ENCODE measurements around the gene DUOX2. TPM values are rescaled to one million over a fixed set of nuclear protein-coding genes. Genes with fewer than 3 reads are reported as not detected.

DUOX2 gene
- total and polyA plus RNA-seq, 4 donors = 1.0 to 3.8 (median 2.1) TPM

- Histone ChIP-seq H3K36me3 (ENCODE audit: control insufficient read depth in 4 of 4, insufficient read depth in 4 of 4, low read length in 4 of 4) (peaks cover 0 to 30% (median 0%) of the 10 kb centered on the region in 4 donors), H3K4me1 (ENCODE audit: control insufficient read depth in 5 of 5, insufficient read depth in 5 of 5, low read length in 5 of 5) (peaks cover 0 to 8% (median 0%) of the 10 kb centered on the region in 5 donors), H3K27me3 (ENCODE audit: control insufficient read depth in 3 of 3, insufficient read depth in 3 of 3, low read length in 2 of 3) (peaks cover 0 to 2% (median 0%) of the 10 kb centered on the region in 3 donors), H3K27ac (ENCODE audit: low read depth in 1 of 2, low read length in 1 of 2) (no peak overlapping the region), H3K9ac (ENCODE audit: insufficient read depth in 1 of 2, low read length in 2 of 2) (no peak overlapping the region), H3K9me3 (ENCODE audit: control insufficient read depth in 4 of 4, insufficient read depth in 3 of 4, low read length in 3 of 4) (no peaks in the 10 kb centered on the region), H3K4me3 (no peak overlapping the region)
- WGBS, 2 donors = 93 to 95% methylated on average over 7 of the region's 7 CpGs
- ATAC-seq (ENCODE audit: insufficient read depth, low FRiP score) (no peak), DNase-seq (no peak)
- TF ChIP-seq, protein P1, sequence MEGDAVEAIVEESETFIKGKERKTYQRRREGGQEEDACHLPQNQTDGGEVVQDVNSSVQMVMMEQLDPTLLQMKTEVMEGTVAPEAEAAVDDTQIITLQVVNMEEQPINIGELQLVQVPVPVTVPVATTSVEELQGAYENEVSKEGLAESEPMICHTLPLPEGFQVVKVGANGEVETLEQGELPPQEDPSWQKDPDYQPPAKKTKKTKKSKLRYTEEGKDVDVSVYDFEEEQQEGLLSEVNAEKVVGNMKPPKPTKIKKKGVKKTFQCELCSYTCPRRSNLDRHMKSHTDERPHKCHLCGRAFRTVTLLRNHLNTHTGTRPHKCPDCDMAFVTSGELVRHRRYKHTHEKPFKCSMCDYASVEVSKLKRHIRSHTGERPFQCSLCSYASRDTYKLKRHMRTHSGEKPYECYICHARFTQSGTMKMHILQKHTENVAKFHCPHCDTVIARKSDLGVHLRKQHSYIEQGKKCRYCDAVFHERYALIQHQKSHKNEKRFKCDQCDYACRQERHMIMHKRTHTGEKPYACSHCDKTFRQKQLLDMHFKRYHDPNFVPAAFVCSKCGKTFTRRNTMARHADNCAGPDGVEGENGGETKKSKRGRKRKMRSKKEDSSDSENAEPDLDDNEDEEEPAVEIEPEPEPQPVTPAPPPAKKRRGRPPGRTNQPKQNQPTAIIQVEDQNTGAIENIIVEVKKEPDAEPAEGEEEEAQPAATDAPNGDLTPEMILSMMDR (IDR thresholded peaks at IDR 0.05; ENCODE audit: control extremely low read depth, extremely low read depth) = no peak
Measured at GRCh38 chr15:45147606-45148005, 33.6 kb upstream of the DUOX2 start.

DNA sequence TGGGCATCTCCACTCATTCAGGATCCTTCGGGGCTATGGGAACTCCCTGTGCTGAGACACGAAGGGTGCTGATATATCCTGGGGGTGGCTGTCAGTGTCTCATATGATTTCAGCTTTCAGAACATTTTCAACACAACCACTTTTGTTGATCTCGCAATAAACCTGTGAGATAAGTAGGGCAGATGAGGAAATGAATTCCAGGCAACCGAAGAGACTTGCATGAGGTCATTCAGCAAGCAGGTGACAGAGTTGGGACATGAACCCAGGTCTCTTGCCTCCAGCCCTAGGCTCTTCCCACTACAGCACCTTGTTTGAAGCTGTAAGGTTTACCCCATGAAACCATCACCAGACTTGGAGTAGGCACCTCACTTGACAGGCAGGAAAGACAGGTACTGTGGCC is 32.4 kb upstream of the DUOX2 start:
- Histone ChIP-seq H3K9me3 (ENCODE audit: control insufficient read depth in 4 of 4, insufficient read depth in 3 of 4, low read length in 3 of 4) (no peaks in the 10 kb centered on the region), H3K27ac (ENCODE audit: low read depth in 1 of 2, low read length in 1 of 2) (no peak overlapping the region), H3K36me3 (ENCODE audit: control insufficient read depth in 4 of 4, insufficient read depth in 4 of 4, low read length in 4 of 4) (peaks cover 0 to 18% (median 0%) of the 10 kb centered on the region in 4 donors), H3K9ac (ENCODE audit: insufficient read depth in 1 of 2, low read length in 2 of 2) (no peak overlapping the region), H3K4me3 (no peak overlapping the region), H3K4me1 (ENCODE audit: control insufficient read depth in 5 of 5, insufficient read depth in 5 of 5, low read length in 5 of 5) (peaks cover 0 to 8% (median 0%) of the 10 kb centered on the region in 5 donors), H3K27me3 (ENCODE audit: control insufficient read depth in 3 of 3, insufficient read depth in 3 of 3, low read length in 2 of 3) (peaks cover 0 to 2% (median 0%) of the 10 kb centered on the region in 3 donors)
- ATAC-seq (ENCODE audit: insufficient read depth, low FRiP score) (peak; percentile 32), DNase-seq (no peak)
- whole genome bisulfite sequencing, 2 donors = 65 to 71% methylated on average over 4 of the region's 4 CpGs
- TF ChIP-seq, protein P1 (IDR thresholded peaks at IDR 0.05; ENCODE audit: control extremely low read depth, extremely low read depth) = no peak

- H3K9ac ChIP-seq (ENCODE audit: insufficient read depth in 1 of 2, low read length in 2 of 2) = no peak overlapping the region
- TF ChIP-seq, protein P1 (IDR thresholded peaks at IDR 0.05; ENCODE audit: control extremely low read depth, extremely low read depth) = no peak
- no peak overlapping the region for H3K27ac ChIP-seq (ENCODE audit: low read depth in 1 of 2, low read length in 1 of 2)
- DNase-seq = no peak
- no peak for ATAC-seq (ENCODE audit: insufficient read depth, low FRiP score)
- H3K36me3 ChIP-seq (ENCODE audit: control insufficient read depth in 4 of 4, insufficient read depth in 4 of 4, low read length in 4 of 4) = peaks cover 0 to 13% (median 0%) of the 10 kb centered on the region in 4 donors
- 84 to 90% methylated on average over 9 of the region's 9 CpGs for WGBS, 2 donors
- H3K4me3 ChIP-seq = no peak overlapping the region
- H3K9me3 ChIP-seq (ENCODE audit: control insufficient read depth in 4 of 4, insufficient read depth in 3 of 4, low read length in 3 of 4) = no peaks in the 10 kb centered on the region
- peaks cover 0 to 8% (median 0%) of the 10 kb centered on the region in 5 donors for H3K4me1 ChIP-seq (ENCODE audit: control insufficient read depth in 5 of 5, insufficient read depth in 5 of 5, low read length in 5 of 5)
- peaks cover 0 to 2% (median 0%) of the 10 kb centered on the region in 3 donors for H3K27me3 ChIP-seq (ENCODE audit: control insufficient read depth in 3 of 3, insufficient read depth in 3 of 3, low read length in 2 of 3)
Measured at GRCh38 chr15:45144775-45145174, 30.8 kb upstream of the DUOX2 start.

GRCh38 chr15:45143946-45144345 is 30.0 kb upstream of the DUOX2 start:
- DNase-seq (no peak), ATAC-seq (ENCODE audit: insufficient read depth, low FRiP score) (no peak)
- H3K9me3 ChIP-seq (ENCODE audit: control insufficient read depth in 4 of 4, insufficient read depth in 3 of 4, low read length in 3 of 4) = no peaks in the 10 kb centered on the region
- no peak overlapping the region for H3K4me3 ChIP-seq
- no peak overlapping the region for H3K27ac ChIP-seq (ENCODE audit: low read depth in 1 of 2, low read length in 1 of 2)
- H3K27me3 ChIP-seq (ENCODE audit: control insufficient read depth in 3 of 3, insufficient read depth in 3 of 3, low read length in 2 of 3) = peaks cover 0 to 2% (median 0%) of the 10 kb centered on the region in 3 donors
- TF ChIP-seq, protein P1 (IDR thresholded peaks at IDR 0.05; ENCODE audit: control extremely low read depth, extremely low read depth) = no peak
- H3K4me1 ChIP-seq (ENCODE audit: control insufficient read depth in 5 of 5, insufficient read depth in 5 of 5, low read length in 5 of 5) = peaks cover 0 to 9% (median 0%) of the 10 kb centered on the region in 5 donors
- whole genome bisulfite sequencing, 2 donors = 91 to 95% methylated on average over 11 of the region's 11 CpGs
- peaks cover 0 to 10% (median 0%) of the 10 kb centered on the region in 4 donors for H3K36me3 ChIP-seq (ENCODE audit: control insufficient read depth in 4 of 4, insufficient read depth in 4 of 4, low read length in 4 of 4)
- H3K9ac ChIP-seq (ENCODE audit: insufficient read depth in 1 of 2, low read length in 2 of 2) = no peak overlapping the region
